Thyroid gland (tissue), 4 donors: Measurements from ENCODE around the gene HSD17B11.

Experiments
- CTCF ChIP-seq, 6 experiments: fragments of 200-600 bp in 3 of 6; fragments of 450-650 bp in 3 of 6; sonication (generic) in 3 of 6; IDR thresholded peaks; one replicate each; pipeline ENCODE4 v1.5.1; 2016 to 2019; ENCODE audit warnings: antibody characterized with exemption in 6 of 6, mild to moderate bottlenecking in 2 of 6, inconsistent platforms in 1 of 6, moderate library complexity in 1 of 6
- POLR2A ChIP-seq, 2 donors: fragments of 450-650 bp; IDR thresholded peaks; one replicate each; pipeline ENCODE4 v1.6.1; 2017; ENCODE audit warnings: antibody characterized with exemption in 2 of 2, mild to moderate bottlenecking in 2 of 2, moderate library complexity in 1 of 2

- TF ChIP-seq CTCF (IDR thresholded peaks at IDR 0.05), result peak; percentile 31 to 85 (median 70)
- TF ChIP-seq POLR2A (IDR thresholded peaks at IDR 0.05), result no peak
Observed at GRCh38 chr4:87375719-87376291, 15.2 kb downstream of the HSD17B11 start.
